Mesothelial cell of epicardium (in vitro differentiated cells): ENCODE data around the gene SUPT5H. TPM values are rescaled to one million over a fixed set of nuclear protein-coding genes. Genes with fewer than 3 reads are reported as not detected.

Source experiments
- DNase-seq, 2 experiments: peaks; one replicate each; pipeline ENCODE4 v3.0.0; 2021; ENCODE audit warnings: low spot score in 2 of 2; ENCODE audit not compliant: unreplicated experiment in 2 of 2
- H3K27ac Mint-ChIP-seq: 2 replicates; pipeline ENCODE4 v1.8.0; 2021; ENCODE audit warnings: mixed read lengths
- H3K27me3 Mint-ChIP-seq: 2 replicates; pipeline ENCODE4 v1.8.0; 2021; ENCODE audit warnings: low read depth, mixed read lengths
- H3K36me3 Mint-ChIP-seq: 2 replicates; pipeline ENCODE4 v1.8.0; 2021; ENCODE audit warnings: mixed read lengths
- H3K4me1 Mint-ChIP-seq: 2 replicates; pipeline ENCODE4 v1.8.0; 2021; ENCODE audit warnings: mixed read lengths
- H3K4me3 Mint-ChIP-seq: 2 replicates; pipeline ENCODE4 v1.8.0; 2021; ENCODE audit warnings: mild to moderate bottlenecking, moderate library complexity, mixed read lengths
- H3K9me3 Mint-ChIP-seq: 2 replicates; pipeline ENCODE4 v1.8.0; 2021; ENCODE audit warnings: mixed read lengths
- total RNA-seq: library from RNA; stranded (reverse); gene quantifications from 3 replicates; pipeline ENCODE4 v1.2.1, GENCODE V29; 2021
- TF ChIP-seq, protein P1 (sequence below): fragments of 200-600 bp; sonication (generic); IDR thresholded peaks from one replicate; pipeline ENCODE4 v1.5.0; 2021; ENCODE audit warnings: antibody characterized with exemption; ENCODE audit not compliant: unreplicated experiment

SUPT5H gene
- total RNA-seq, 1 donor from 2014 or later: 127 TPM

- Mint-ChIP-seq H3K36me3 (peaks cover 4% of the 10 kb centered on the region), H3K9me3 (no peaks in the 10 kb centered on the region), H3K4me3 (peak overlapping the region; percentile 20), H3K4me1 (peaks cover 38% of the 10 kb centered on the region), H3K27ac (peak overlapping the region; percentile 96), H3K27me3 (no peaks in the 10 kb centered on the region)
- no peak for DNase-seq
- TF ChIP-seq, protein P1, sequence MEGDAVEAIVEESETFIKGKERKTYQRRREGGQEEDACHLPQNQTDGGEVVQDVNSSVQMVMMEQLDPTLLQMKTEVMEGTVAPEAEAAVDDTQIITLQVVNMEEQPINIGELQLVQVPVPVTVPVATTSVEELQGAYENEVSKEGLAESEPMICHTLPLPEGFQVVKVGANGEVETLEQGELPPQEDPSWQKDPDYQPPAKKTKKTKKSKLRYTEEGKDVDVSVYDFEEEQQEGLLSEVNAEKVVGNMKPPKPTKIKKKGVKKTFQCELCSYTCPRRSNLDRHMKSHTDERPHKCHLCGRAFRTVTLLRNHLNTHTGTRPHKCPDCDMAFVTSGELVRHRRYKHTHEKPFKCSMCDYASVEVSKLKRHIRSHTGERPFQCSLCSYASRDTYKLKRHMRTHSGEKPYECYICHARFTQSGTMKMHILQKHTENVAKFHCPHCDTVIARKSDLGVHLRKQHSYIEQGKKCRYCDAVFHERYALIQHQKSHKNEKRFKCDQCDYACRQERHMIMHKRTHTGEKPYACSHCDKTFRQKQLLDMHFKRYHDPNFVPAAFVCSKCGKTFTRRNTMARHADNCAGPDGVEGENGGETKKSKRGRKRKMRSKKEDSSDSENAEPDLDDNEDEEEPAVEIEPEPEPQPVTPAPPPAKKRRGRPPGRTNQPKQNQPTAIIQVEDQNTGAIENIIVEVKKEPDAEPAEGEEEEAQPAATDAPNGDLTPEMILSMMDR: no peak
These were observed 40.0 kb upstream of the SUPT5H start for GRCh38 chr19:39405261-39405957.

GRCh38 chr19:39405958-39406655 lies 39.3 kb upstream of the SUPT5H start:
- H3K27ac Mint-ChIP-seq: peak overlapping the region; percentile 96
- peaks cover 45% of the 10 kb centered on the region for H3K4me1 Mint-ChIP-seq
- TF ChIP-seq, protein P1: no peak
- peaks cover 4% of the 10 kb centered on the region for H3K36me3 Mint-ChIP-seq
- peak overlapping the region; percentile 74 for H3K4me3 Mint-ChIP-seq
- no peaks in the 10 kb centered on the region for H3K27me3 Mint-ChIP-seq
- no peak for DNase-seq
- no peaks in the 10 kb centered on the region for H3K9me3 Mint-ChIP-seq

- TF ChIP-seq, protein P1: no peak
- H3K36me3 Mint-ChIP-seq: peaks cover 4% of the 10 kb centered on the region
- H3K27me3 Mint-ChIP-seq: no peaks in the 10 kb centered on the region
- DNase-seq: peak; percentile 77 to 83
- peaks cover 49% of the 10 kb centered on the region for H3K4me1 Mint-ChIP-seq
- H3K27ac Mint-ChIP-seq: peak within 1 kb of the TSS; percentile 99
- no peaks in the 10 kb centered on the region for H3K9me3 Mint-ChIP-seq
- peak within 1 kb of the TSS; percentile 91 for H3K4me3 Mint-ChIP-seq
These were observed 38.5 kb upstream of the SUPT5H start, which contains the start of gene ZFP36 for GRCh38 chr19:39406656-39407409. Gene ZFP36, plus strand, starts transcription at chr19:39406847. Its CDS starts 58 bp downstream, at chr19:39406905.

DNA sequence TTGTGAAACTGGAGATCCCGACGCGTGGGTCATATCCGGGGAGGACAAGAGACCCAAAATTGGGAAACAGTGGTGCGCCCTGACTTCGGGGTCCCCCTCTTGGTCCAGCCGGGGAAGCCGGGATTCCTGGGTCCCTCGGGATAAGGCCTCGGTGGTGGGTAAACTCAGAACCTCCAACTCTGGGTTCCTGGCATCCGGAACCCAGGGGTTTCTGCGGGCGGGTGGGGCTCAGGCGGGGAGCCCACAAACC lies 38.0 kb upstream of the SUPT5H start:
- H3K27ac Mint-ChIP-seq: peak overlapping the region; percentile 99
- peaks cover 4% of the 10 kb centered on the region for H3K36me3 Mint-ChIP-seq
- H3K4me1 Mint-ChIP-seq: peaks cover 44% of the 10 kb centered on the region
- no peak for DNase-seq
- TF ChIP-seq, protein P1: no peak
- H3K9me3 Mint-ChIP-seq: no peaks in the 10 kb centered on the region
- H3K27me3 Mint-ChIP-seq: peaks cover 1% of the 10 kb centered on the region
- H3K4me3 Mint-ChIP-seq: peak overlapping the region; percentile 91

DNA sequence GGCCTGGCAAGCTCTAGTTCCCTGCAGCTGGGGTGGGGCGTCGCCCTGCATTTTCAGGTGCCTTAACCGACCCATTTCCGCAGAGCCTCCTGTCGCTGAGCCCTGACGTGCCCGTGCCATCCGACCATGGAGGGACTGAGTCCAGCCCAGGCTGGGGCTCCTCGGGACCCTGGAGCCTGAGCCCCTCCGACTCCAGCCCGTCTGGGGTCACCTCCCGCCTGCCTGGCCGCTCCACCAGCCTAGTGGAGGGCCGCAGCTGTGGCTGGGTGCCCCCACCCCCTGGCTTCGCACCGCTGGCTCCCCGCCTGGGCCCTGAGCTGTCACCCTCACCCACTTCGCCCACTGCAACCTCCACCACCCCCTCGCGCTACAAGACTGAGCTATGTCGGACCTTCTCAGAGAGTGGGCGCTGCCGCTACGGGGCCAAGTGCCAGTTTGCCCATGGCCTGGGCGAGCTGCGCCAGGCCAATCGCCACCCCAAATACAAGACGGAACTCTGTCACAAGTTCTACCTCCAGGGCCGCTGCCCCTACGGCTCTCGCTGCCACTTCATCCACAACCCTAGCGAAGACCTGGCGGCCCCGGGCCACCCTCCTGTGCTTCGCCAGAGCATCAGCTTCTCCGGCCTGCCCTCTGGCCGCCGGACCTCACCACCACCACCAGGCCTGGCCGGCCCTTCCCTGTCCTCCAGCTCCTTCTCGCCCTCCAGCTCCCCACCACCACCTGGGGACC lies 37.6 kb upstream of the SUPT5H start:
- Mint-ChIP-seq H3K36me3 (peaks cover 4% of the 10 kb centered on the region), H3K27ac (peak overlapping the region; percentile 99), H3K4me3 (peak overlapping the region; percentile 91), H3K9me3 (no peaks in the 10 kb centered on the region), H3K4me1 (peaks cover 43% of the 10 kb centered on the region), H3K27me3 (peaks cover 1% of the 10 kb centered on the region)
- no peak for DNase-seq
- TF ChIP-seq, protein P1: no peak
